Activated CD8-positive, alpha-beta T cell treated with anti-CD3 and anti-CD28 coated beads for 36 hours (primary cell): ENCODE measurements around the gene MEAF6. TPM values are rescaled to one million over a fixed set of nuclear protein-coding genes. Genes with fewer than 3 reads are reported as not detected.

Experiments
- ATAC-seq: fragments of 200-7000 bp; cut with Tn5 transposase; one replicate; pipeline ENCODE4 v1.10.0; 2021; ENCODE audit warnings: mild to moderate bottlenecking, moderate library complexity
- CTCF ChIA-PET: fragments of 350-600 bp; sonication (Branson Sonifier 250); formaldehyde crosslinking; loops from one replicate; lab custom pipeline; 2021; ENCODE audit warnings: antibody characterized with exemption; lab: Charles Lee
- POLR2A ChIA-PET: fragments of 350-600 bp; sonication (Branson Sonifier 250); formaldehyde crosslinking; loops from one replicate; lab custom pipeline; 2021; ENCODE audit warnings: antibody characterized with exemption; lab: Charles Lee
- DNase-seq: peaks from one replicate; pipeline ENCODE4 v3.0.0-alpha.2; 2020
- H3K27ac Mint-ChIP-seq: one replicate; pipeline ENCODE4 v1.8.0; 2021; ENCODE audit warnings: mild to moderate bottlenecking, mixed read lengths
- H3K27me3 Mint-ChIP-seq: one replicate; pipeline ENCODE4 v1.8.0; 2021; ENCODE audit warnings: mixed read lengths
- H3K36me3 Mint-ChIP-seq: one replicate; pipeline ENCODE4 v1.8.0; 2021; ENCODE audit warnings: low read depth, mixed read lengths
- H3K4me1 Mint-ChIP-seq: one replicate; pipeline ENCODE4 v1.8.0; 2021; ENCODE audit warnings: low read depth, mixed read lengths
- H3K4me3 Mint-ChIP-seq: one replicate; pipeline ENCODE4 v1.8.0; 2021; ENCODE audit warnings: mild to moderate bottlenecking, moderate library complexity, mixed read lengths
- H3K9me3 Mint-ChIP-seq: one replicate; pipeline ENCODE4 v1.8.0; 2021; ENCODE audit warnings: mixed read lengths
- CTCF ChIP-seq: fragments of 200-600 bp; IDR thresholded peaks from one replicate; pipeline ENCODE4 v1.8.0; 2022; ENCODE audit warnings: antibody characterized with exemption, mild to moderate bottlenecking
- intact Hi-C: fragments of 100-400 bp; cut with micrococcal nuclease; formaldehyde crosslinking; loops from one replicate; pipeline ENCODE4 v1.10.0; 2022
- total RNA-seq, 2 experiments: library from RNA; stranded (reverse); gene quantifications; one replicate each; pipeline ENCODE4 v1.2.3, GENCODE V29; 2021

The MEAF6 gene
- total RNA-seq, 2 experiments from 2014 or later, result 74.0 to 76.3 TPM

- no peak for DNase-seq
- POLR2A ChIA-PET, result no interaction called here
- ATAC-seq, result no peak
- intact Hi-C loops, result loop anchor here (5.0 kb wide), 1 partner anchor 123 kb away; no protein-coding TSS in a partner anchor
- CTCF ChIA-PET, result interaction anchor here (1.0 kb wide), 1 partner anchor 123 kb away, joined by 3 read pairs; no protein-coding TSS in a partner anchor
- Mint-ChIP-seq H3K27me3 (peaks cover 2% of the 10 kb centered on the region), H3K4me3 (no peak overlapping the region), H3K27ac (no peak overlapping the region), H3K9me3 (peaks cover 2% of the 10 kb centered on the region), H3K36me3 (peaks cover 2% of the 10 kb centered on the region), H3K4me1 (peaks cover 8% of the 10 kb centered on the region)
- TF ChIP-seq CTCF, result no peak
These were observed 44.5 kb upstream of the MEAF6 start for GRCh38 chr1:37559080-37559479.

- H3K36me3 Mint-ChIP-seq, result peaks cover 3% of the 10 kb centered on the region
These were observed 43.8 kb upstream of the MEAF6 start for GRCh38 chr1:37558411-37558810.

GRCh38 chr1:37557402-37557801 lies 42.8 kb upstream of the MEAF6 start:
- no peak for TF ChIP-seq CTCF
- Mint-ChIP-seq H3K27me3 (peaks cover 2% of the 10 kb centered on the region), H3K27ac (no peak overlapping the region), H3K4me3 (no peak overlapping the region), H3K36me3 (peaks cover 9% of the 10 kb centered on the region), H3K4me1 (peaks cover 18% of the 10 kb centered on the region), H3K9me3 (peaks cover 2% of the 10 kb centered on the region)
- ATAC-seq, result no peak
- no peak for DNase-seq
- ChIA-PET POLR2A (interaction anchor here (1.0 to 1.2 kb wide), 2 partner anchors 38 to 43 kb away, joined by 3 read pairs; partner anchors contain the start of gene MEAF6), CTCF (interaction anchor here (1.1 to 1.3 kb wide), 2 partner anchors 70 to 302 kb away, joined by 3 read pairs; partner anchors contain the start of gene MTF1)
- intact Hi-C loops, result loop anchor here (5.0 kb wide), 1 partner anchor 125 kb away; no protein-coding TSS in a partner anchor

More at GRCh38 chr1:37558411-37558810, 43.8 kb upstream of the MEAF6 start:
- no peak for TF ChIP-seq CTCF
- H3K4me3 Mint-ChIP-seq, result no peak overlapping the region
- DNase-seq (no peak), ATAC-seq (no peak)
- ChIA-PET POLR2A (no interaction called here), CTCF (no interaction called here)
- peaks cover 2% of the 10 kb centered on the region for H3K9me3 Mint-ChIP-seq
- no peak overlapping the region for H3K27ac Mint-ChIP-seq
- intact Hi-C loops, result loop anchor here (5.0 kb wide), 1 partner anchor 124 kb away; no protein-coding TSS in a partner anchor
- peaks cover 9% of the 10 kb centered on the region for H3K4me1 Mint-ChIP-seq
- peaks cover 2% of the 10 kb centered on the region for H3K27me3 Mint-ChIP-seq

- H3K4me1 Mint-ChIP-seq, result peaks cover 24% of the 10 kb centered on the region
- H3K27ac Mint-ChIP-seq, result no peak within 1 kb of the TSS
- H3K27me3 Mint-ChIP-seq, result peaks cover 2% of the 10 kb centered on the region
- ChIA-PET CTCF (interaction anchor here (1.1 to 1.3 kb wide), 2 partner anchors 69 to 303 kb away, joined by 3 read pairs; partner anchors contain the start of gene MTF1), POLR2A (interaction anchor here (1.0 to 1.2 kb wide), 2 partner anchors 38 to 42 kb away, joined by 3 read pairs; partner anchors contain the start of gene MEAF6)
- peaks cover 2% of the 10 kb centered on the region for H3K9me3 Mint-ChIP-seq
- H3K4me3 Mint-ChIP-seq, result no peak within 1 kb of the TSS
- no peak for TF ChIP-seq CTCF
- DNase-seq, result peak; percentile 47
- peak; percentile 31 for ATAC-seq
- peaks cover 9% of the 10 kb centered on the region for H3K36me3 Mint-ChIP-seq
- intact Hi-C loops, result loop anchor here (5.0 kb wide), 1 partner anchor 126 kb away; no protein-coding TSS in a partner anchor
These were observed 42.2 kb upstream of the MEAF6 start, which contains the start of gene DNALI1 for GRCh38 chr1:37556712-37557196. Gene DNALI1 (plus strand): TSS chr1:37556940. CDS start chr1:37556995, 55 bp downstream.
